ENCODE results near the gene BCAR3. TPM values are rescaled to one million over a fixed set of nuclear protein-coding genes. Genes with fewer than 3 reads are reported as not detected.
"Not testable (repeated sequence)": the region's sequence is repeated elsewhere in the genome, so short reads cannot be mapped to it uniquely, and the experiment has no call there.

Gene BCAR3
- total RNA-seq, 2 experiments from 2014 or later = 0.42 to 0.55 TPM

- CTCF ChIA-PET; intact Hi-C loops (cut with micrococcal nuclease); H3K27ac Mint-ChIP-seq; H3K4me3 Mint-ChIP-seq; H3K9me3 Mint-ChIP-seq; H3K4me1 Mint-ChIP-seq (ENCODE audit: low read depth); H3K27me3 Mint-ChIP-seq (ENCODE audit: low read depth); H3K36me3 Mint-ChIP-seq (ENCODE audit: low read depth); DNase-seq: not testable (repeated sequence)
Measured at GRCh38 chr1:93661341-93661740, 20.3 kb downstream of the BCAR3 start.

- H3K9me3 Mint-ChIP-seq = no peaks in the 10 kb centered on the region
- intact Hi-C loops (cut with micrococcal nuclease) = no loop called here
- H3K27me3 Mint-ChIP-seq (ENCODE audit: low read depth) = no peaks in the 10 kb centered on the region
- no peaks in the 10 kb centered on the region for H3K4me1 Mint-ChIP-seq (ENCODE audit: low read depth)
- H3K36me3 Mint-ChIP-seq (ENCODE audit: low read depth) = no peaks in the 10 kb centered on the region
- CTCF ChIA-PET = no interaction called here
- H3K27ac Mint-ChIP-seq = no peak overlapping the region
- no peak for DNase-seq
- H3K4me3 Mint-ChIP-seq = no peak overlapping the region
Measured at GRCh38 chr1:93659822-93660503, 21.7 kb downstream of the BCAR3 start.

- H3K9me3 Mint-ChIP-seq = no peaks in the 10 kb centered on the region
- intact Hi-C loops (cut with micrococcal nuclease) = no loop called here
- no peaks in the 10 kb centered on the region for H3K36me3 Mint-ChIP-seq (ENCODE audit: low read depth)
- CTCF ChIA-PET = interaction anchor here (0.5 kb wide), 1 partner anchor 252 kb away, joined by 3 read pairs; no protein-coding TSS in a partner anchor
- no peak overlapping the region for H3K4me3 Mint-ChIP-seq
- no peaks in the 10 kb centered on the region for H3K27me3 Mint-ChIP-seq (ENCODE audit: low read depth)
- H3K4me1 Mint-ChIP-seq (ENCODE audit: low read depth) = no peaks in the 10 kb centered on the region
- no peak overlapping the region for H3K27ac Mint-ChIP-seq
- DNase-seq = no peak
Measured at GRCh38 chr1:93658188-93658587, 23.4 kb downstream of the BCAR3 start.

GRCh38 chr1:93656491-93656890, 25.1 kb downstream of the BCAR3 start:
- Mint-ChIP-seq H3K27ac (no peak overlapping the region), H3K4me1 (ENCODE audit: low read depth) (no peaks in the 10 kb centered on the region), H3K36me3 (ENCODE audit: low read depth) (no peaks in the 10 kb centered on the region), H3K9me3 (no peaks in the 10 kb centered on the region), H3K27me3 (ENCODE audit: low read depth) (no peaks in the 10 kb centered on the region), H3K4me3 (no peak overlapping the region)
- no peak for DNase-seq
- CTCF ChIA-PET = no interaction called here
- intact Hi-C loops (cut with micrococcal nuclease) = no loop called here

- intact Hi-C loops (cut with micrococcal nuclease) = no loop called here
- Mint-ChIP-seq H3K27ac (no peak overlapping the region), H3K27me3 (ENCODE audit: low read depth) (no peaks in the 10 kb centered on the region), H3K36me3 (ENCODE audit: low read depth) (no peaks in the 10 kb centered on the region), H3K9me3 (no peaks in the 10 kb centered on the region), H3K4me3 (no peak overlapping the region), H3K4me1 (ENCODE audit: low read depth) (no peaks in the 10 kb centered on the region)
- CTCF ChIA-PET = no interaction called here
- DNase-seq = no peak
Measured at GRCh38 chr1:93653656-93654055, 28.0 kb downstream of the BCAR3 start.

- CTCF ChIA-PET = no interaction called here
- H3K4me1 Mint-ChIP-seq (ENCODE audit: low read depth) = no peaks in the 10 kb centered on the region
- no peak overlapping the region for H3K4me3 Mint-ChIP-seq
- intact Hi-C loops (cut with micrococcal nuclease) = no loop called here
- no peaks in the 10 kb centered on the region for H3K27me3 Mint-ChIP-seq (ENCODE audit: low read depth)
- no peak for DNase-seq
- no peaks in the 10 kb centered on the region for H3K36me3 Mint-ChIP-seq (ENCODE audit: low read depth)
- no peak overlapping the region for H3K27ac Mint-ChIP-seq
- no peaks in the 10 kb centered on the region for H3K9me3 Mint-ChIP-seq
Measured at GRCh38 chr1:93652323-93652949, 29.2 kb downstream of the BCAR3 start.

GRCh38 chr1:93651695-93652094, 29.9 kb downstream of the BCAR3 start:
- CTCF ChIA-PET = no interaction called here
- no peak overlapping the region for H3K27ac Mint-ChIP-seq
- no peaks in the 10 kb centered on the region for H3K4me1 Mint-ChIP-seq (ENCODE audit: low read depth)
- no peak for DNase-seq
- H3K27me3 Mint-ChIP-seq (ENCODE audit: low read depth) = no peaks in the 10 kb centered on the region
- intact Hi-C loops (cut with micrococcal nuclease) = no loop called here
- H3K9me3 Mint-ChIP-seq = no peaks in the 10 kb centered on the region
- H3K4me3 Mint-ChIP-seq = no peak overlapping the region
- no peaks in the 10 kb centered on the region for H3K36me3 Mint-ChIP-seq (ENCODE audit: low read depth)

GRCh38 chr1:93650159-93650558, 31.5 kb downstream of the BCAR3 start:
- H3K4me3 Mint-ChIP-seq; DNase-seq; H3K27ac Mint-ChIP-seq; intact Hi-C loops (cut with micrococcal nuclease); H3K36me3 Mint-ChIP-seq (ENCODE audit: low read depth); H3K9me3 Mint-ChIP-seq; H3K4me1 Mint-ChIP-seq (ENCODE audit: low read depth); H3K27me3 Mint-ChIP-seq (ENCODE audit: low read depth); CTCF ChIA-PET: not testable (repeated sequence)

GRCh38 chr1:93649231-93649630, 32.4 kb downstream of the BCAR3 start:
- intact Hi-C loops (cut with micrococcal nuclease) = no loop called here
- no peak for DNase-seq
- Mint-ChIP-seq H3K4me3 (no peak overlapping the region), H3K4me1 (ENCODE audit: low read depth) (peaks cover under 1% of the 10 kb centered on the region), H3K27me3 (ENCODE audit: low read depth) (no peaks in the 10 kb centered on the region), H3K36me3 (ENCODE audit: low read depth) (no peaks in the 10 kb centered on the region), H3K27ac (no peak overlapping the region), H3K9me3 (no peaks in the 10 kb centered on the region)
- CTCF ChIA-PET = interaction anchor here (0.6 to 1.4 kb wide), 2 partner anchors 11 to 559 kb away, joined by 3 to 6 read pairs; no protein-coding TSS in a partner anchor

GRCh38 chr1:93648656-93649055, 33.0 kb downstream of the BCAR3 start:
- Mint-ChIP-seq H3K27me3 (ENCODE audit: low read depth) (no peaks in the 10 kb centered on the region), H3K36me3 (ENCODE audit: low read depth) (no peaks in the 10 kb centered on the region), H3K9me3 (no peaks in the 10 kb centered on the region), H3K4me3 (no peak overlapping the region), H3K4me1 (ENCODE audit: low read depth) (peaks cover 5% of the 10 kb centered on the region), H3K27ac (no peak overlapping the region)
- CTCF ChIA-PET = interaction anchor here (0.6 to 1.4 kb wide), 3 partner anchors 10 to 559 kb away, joined by 3 to 6 read pairs (median 5); no protein-coding TSS in a partner anchor
- no peak for DNase-seq
- intact Hi-C loops (cut with micrococcal nuclease) = no loop called here

GRCh38 chr1:93641527-93641926, 40.1 kb downstream of the BCAR3 start:
- no peak overlapping the region for H3K4me3 Mint-ChIP-seq
- H3K4me1 Mint-ChIP-seq (ENCODE audit: low read depth) = peaks cover 9% of the 10 kb centered on the region
- no peaks in the 10 kb centered on the region for H3K9me3 Mint-ChIP-seq
- H3K27ac Mint-ChIP-seq = no peak overlapping the region
- no peaks in the 10 kb centered on the region for H3K27me3 Mint-ChIP-seq (ENCODE audit: low read depth)
- no peak for DNase-seq
- H3K36me3 Mint-ChIP-seq (ENCODE audit: low read depth) = no peaks in the 10 kb centered on the region
- intact Hi-C loops (cut with micrococcal nuclease) = no loop called here
- CTCF ChIA-PET = interaction anchor here (1.0 kb wide), 1 partner anchor 202 kb away, joined by 3 read pairs; no protein-coding TSS in a partner anchor

GRCh38 chr1:93640656-93641440, 40.8 kb downstream of the BCAR3 start:
- Mint-ChIP-seq H3K9me3 (no peaks in the 10 kb centered on the region), H3K27ac (no peak overlapping the region), H3K4me1 (ENCODE audit: low read depth) (peaks cover 9% of the 10 kb centered on the region), H3K36me3 (ENCODE audit: low read depth) (no peaks in the 10 kb centered on the region), H3K27me3 (ENCODE audit: low read depth) (no peaks in the 10 kb centered on the region), H3K4me3 (no peak overlapping the region)
- CTCF ChIA-PET = interaction anchor here (1.0 kb wide), 2 partner anchors 12 to 203 kb away, joined by 3 read pairs; no protein-coding TSS in a partner anchor
- DNase-seq = no peak
- intact Hi-C loops (cut with micrococcal nuclease) = no loop called here
